Measurements from ENCODE around the gene ANKRD13B.
A peak's percentile ranks its signal among the peaks of the same experiment; 100 is the strongest.

ANKRD13B gene

GRCh38 chr17:29585080-29585751 lies 7.7 kb upstream of the ANKRD13B start:
- FAIRE-seq (no peak), DNase-seq (ENCODE audit: insufficient read length) (no peak)
- TF ChIP-seq POLR2A (IDR thresholded peaks at IDR 0.05; ENCODE audit: low read depth, low read length) (no peak), POLR2AphosphoS5 (IDR thresholded peaks at IDR 0.05; ENCODE audit: low read depth, low read length) (no peak), TAF1 (IDR thresholded peaks at IDR 0.05; ENCODE audit: borderline replicate concordance, low read depth, low read length) (no peak)

- no peak for FAIRE-seq
- DNase-seq (ENCODE audit: insufficient read length): no peak
- TF ChIP-seq POLR2A (IDR thresholded peaks at IDR 0.05; ENCODE audit: low read depth, low read length) (no peak), TAF1 (IDR thresholded peaks at IDR 0.05; ENCODE audit: borderline replicate concordance, low read depth, low read length) (no peak)
Observed at GRCh38 chr17:29586676-29587469, 6.1 kb upstream of the ANKRD13B start.

GRCh38 chr17:29587591-29587990 lies 5.3 kb upstream of the ANKRD13B start:
- TF ChIP-seq POLR2AphosphoS5 (IDR thresholded peaks at IDR 0.05; ENCODE audit: low read depth, low read length) (no peak), TAF1 (IDR thresholded peaks at IDR 0.05; ENCODE audit: borderline replicate concordance, low read depth, low read length) (no peak), POLR2A (IDR thresholded peaks at IDR 0.05; ENCODE audit: low read depth, low read length) (no peak)
- DNase-seq (ENCODE audit: insufficient read length) (no peak), FAIRE-seq (no peak)

- no peak for FAIRE-seq
- TF ChIP-seq POLR2A (IDR thresholded peaks at IDR 0.05; ENCODE audit: low read depth, low read length) (no peak), POLR2AphosphoS5 (IDR thresholded peaks at IDR 0.05; ENCODE audit: low read depth, low read length) (no peak), TAF1 (IDR thresholded peaks at IDR 0.05; ENCODE audit: borderline replicate concordance, low read depth, low read length) (no peak)
- no peak for DNase-seq (ENCODE audit: insufficient read length)
Observed at GRCh38 chr17:29588017-29588561, 4.8 kb upstream of the ANKRD13B start.

- TF ChIP-seq POLR2AphosphoS5 (IDR thresholded peaks at IDR 0.05; ENCODE audit: low read depth, low read length): no peak
- no peak for TF ChIP-seq POLR2A (IDR thresholded peaks at IDR 0.05; ENCODE audit: low read depth, low read length)
- no peak for TF ChIP-seq TAF1 (IDR thresholded peaks at IDR 0.05; ENCODE audit: borderline replicate concordance, low read depth, low read length)
- DNase-seq (ENCODE audit: insufficient read length): peak; percentile 53
- FAIRE-seq: no peak
Observed at GRCh38 chr17:29588562-29589411, 4.1 kb upstream of the ANKRD13B start.

- no peak for TF ChIP-seq TAF1 (IDR thresholded peaks at IDR 0.05; ENCODE audit: borderline replicate concordance, low read depth, low read length)
- peak; percentile 49; the same call in 1 of the 2 replicates for TF ChIP-seq POLR2A (IDR thresholded peaks at IDR 0.05; ENCODE audit: low read depth, low read length)
- DNase-seq (ENCODE audit: insufficient read length): peak; percentile 96
- peak; percentile 91 for FAIRE-seq
Observed at GRCh38 chr17:29589524-29590410, 3.2 kb upstream of the ANKRD13B start, which contains the start of gene GIT1. TSS of gene GIT1 (minus strand) at chr17:29589648. CDS start at chr17:29589378, 270 bp downstream.

GRCh38 chr17:29590411-29591145 lies 2.4 kb upstream of the ANKRD13B start:
- no peak for TF ChIP-seq POLR2AphosphoS5 (IDR thresholded peaks at IDR 0.05; ENCODE audit: low read depth, low read length)
- no peak for TF ChIP-seq TAF1 (IDR thresholded peaks at IDR 0.05; ENCODE audit: borderline replicate concordance, low read depth, low read length)
- TF ChIP-seq POLR2A (IDR thresholded peaks at IDR 0.05; ENCODE audit: low read depth, low read length): no peak
- FAIRE-seq (peak; percentile 30), DNase-seq (ENCODE audit: insufficient read length) (no peak)

GRCh38 chr17:29591146-29591736 lies 1.7 kb upstream of the ANKRD13B start:
- FAIRE-seq (no peak), DNase-seq (ENCODE audit: insufficient read length) (no peak)
- no peak for TF ChIP-seq POLR2AphosphoS5 (IDR thresholded peaks at IDR 0.05; ENCODE audit: low read depth, low read length)
- no peak for TF ChIP-seq POLR2A (IDR thresholded peaks at IDR 0.05; ENCODE audit: low read depth, low read length)
- TF ChIP-seq TAF1 (IDR thresholded peaks at IDR 0.05; ENCODE audit: borderline replicate concordance, low read depth, low read length): no peak

GRCh38 chr17:29591737-29592608 lies 959 bp upstream of the ANKRD13B start:
- no peak for TF ChIP-seq POLR2AphosphoS5 (IDR thresholded peaks at IDR 0.05; ENCODE audit: low read depth, low read length)
- TF ChIP-seq TAF1 (IDR thresholded peaks at IDR 0.05; ENCODE audit: borderline replicate concordance, low read depth, low read length): no peak
- no peak for TF ChIP-seq POLR2A (IDR thresholded peaks at IDR 0.05; ENCODE audit: low read depth, low read length)
- FAIRE-seq (peak; percentile 91), DNase-seq (ENCODE audit: insufficient read length) (peak; percentile 85)
